HG03469 (cell line): ENCODE data around the gene FRRS1.
A peak's percentile ranks its signal among the peaks of the same experiment; 100 is the strongest.
"Not testable (repeated sequence)": the region's sequence is repeated elsewhere in the genome, so short reads cannot be mapped to it uniquely, and the experiment has no call there.

Experiments used
- ATAC-seq: cut with Tn5 transposase; IDR thresholded peaks from one replicate; pipeline ENCODE4 v1.9.1; 2021; ENCODE audit warnings: mild to moderate bottlenecking, moderate library complexity, moderate number of reproducible peaks; ENCODE audit not compliant: unreplicated experiment

The FRRS1 gene, protein sequence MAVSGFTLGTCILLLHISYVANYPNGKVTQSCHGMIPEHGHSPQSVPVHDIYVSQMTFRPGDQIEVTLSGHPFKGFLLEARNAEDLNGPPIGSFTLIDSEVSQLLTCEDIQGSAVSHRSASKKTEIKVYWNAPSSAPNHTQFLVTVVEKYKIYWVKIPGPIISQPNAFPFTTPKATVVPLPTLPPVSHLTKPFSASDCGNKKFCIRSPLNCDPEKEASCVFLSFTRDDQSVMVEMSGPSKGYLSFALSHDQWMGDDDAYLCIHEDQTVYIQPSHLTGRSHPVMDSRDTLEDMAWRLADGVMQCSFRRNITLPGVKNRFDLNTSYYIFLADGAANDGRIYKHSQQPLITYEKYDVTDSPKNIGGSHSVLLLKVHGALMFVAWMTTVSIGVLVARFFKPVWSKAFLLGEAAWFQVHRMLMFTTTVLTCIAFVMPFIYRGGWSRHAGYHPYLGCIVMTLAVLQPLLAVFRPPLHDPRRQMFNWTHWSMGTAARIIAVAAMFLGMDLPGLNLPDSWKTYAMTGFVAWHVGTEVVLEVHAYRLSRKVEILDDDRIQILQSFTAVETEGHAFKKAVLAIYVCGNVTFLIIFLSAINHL

DNA sequence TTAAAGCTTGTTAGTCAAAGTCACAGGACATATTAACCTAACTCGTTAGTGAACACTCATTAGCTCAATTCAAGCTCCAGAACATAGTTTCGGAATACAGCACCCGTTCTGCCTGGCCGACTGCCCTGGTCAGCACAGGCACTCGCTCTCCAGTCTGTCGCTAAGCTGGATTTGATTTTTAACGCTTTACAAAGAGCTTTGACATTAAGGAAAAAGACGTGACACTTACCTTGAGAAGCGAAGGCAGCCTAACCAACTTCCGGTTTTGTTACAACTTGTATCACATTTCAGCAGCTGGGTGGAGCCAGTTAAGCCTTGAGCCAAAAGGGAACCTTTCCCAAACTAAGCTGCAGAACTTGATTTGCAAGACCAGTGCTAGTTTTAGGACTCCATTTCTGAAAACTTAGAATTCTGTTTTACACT is at the start of gene FRRS1:
Gene FRRS1, minus strand, starts transcription at position 258 of the 423 bp plus-strand sequence. CDS start 17,867 bp downstream, outside the sequence.
- ATAC-seq: peak; percentile 92

DNA sequence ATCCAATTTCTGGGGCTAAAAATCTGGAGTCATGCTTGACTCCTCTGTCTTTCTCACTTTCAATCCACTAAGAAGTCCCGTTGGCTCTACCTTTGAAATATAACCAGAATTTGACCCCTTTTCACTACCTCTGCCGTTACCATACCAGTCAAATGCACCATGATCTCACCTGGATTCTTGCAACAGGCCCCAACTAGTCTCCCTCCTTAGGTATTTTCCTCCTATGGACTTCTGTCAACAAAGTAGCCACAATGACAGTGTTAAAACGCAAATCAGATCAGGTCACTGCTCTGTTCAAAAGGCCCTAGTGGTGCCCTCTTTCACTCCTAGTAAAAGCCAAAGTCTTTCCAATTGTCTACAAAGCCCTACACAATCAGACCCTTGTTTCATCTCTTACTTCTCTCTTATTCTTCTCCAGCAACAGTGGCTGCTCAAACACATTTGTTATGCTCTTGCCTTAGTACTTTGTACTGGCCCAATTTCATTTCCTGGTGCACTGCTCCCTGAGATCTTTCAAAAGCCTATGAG is 48.0 kb upstream of the FRRS1 start:
- no peak for ATAC-seq

DNA sequence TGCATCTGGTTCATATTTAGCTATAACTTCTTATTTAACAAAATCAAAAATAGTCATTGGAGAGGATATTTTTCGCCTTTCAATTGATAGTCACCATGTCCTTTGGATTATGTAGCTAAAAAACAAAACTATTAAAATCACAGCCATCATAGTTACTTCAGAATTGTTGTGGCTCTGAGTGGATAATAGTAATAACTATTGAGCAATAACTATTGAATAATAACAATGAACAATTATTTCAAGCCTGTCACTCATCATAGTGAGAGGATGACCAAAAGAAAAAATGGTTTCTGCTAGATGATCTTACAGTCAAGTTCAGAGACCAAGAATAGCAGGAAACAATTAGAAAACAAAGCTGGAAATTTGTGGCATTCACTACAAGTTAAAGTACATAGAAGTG is 45.3 kb upstream of the FRRS1 start:
- ATAC-seq: no peak

DNA sequence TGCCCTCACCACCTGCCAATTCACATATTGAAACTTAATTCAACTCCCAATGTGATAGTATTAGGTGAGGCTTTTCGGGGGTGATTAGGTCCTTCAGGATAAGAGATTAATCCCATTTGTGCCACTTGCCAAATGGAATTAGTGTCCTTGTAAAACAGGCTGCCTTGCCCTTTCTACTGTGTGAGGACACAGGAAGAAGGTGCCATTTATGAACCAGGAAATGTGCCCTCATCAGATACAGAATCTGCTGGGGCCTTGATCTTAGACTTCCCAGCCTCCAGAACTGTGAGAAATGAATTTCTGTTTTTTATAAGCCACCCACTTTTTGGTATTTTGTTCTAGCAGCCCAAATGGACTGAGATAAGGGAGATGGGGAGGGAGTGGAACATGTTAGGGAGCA is 44.6 kb upstream of the FRRS1 start:
- no peak for ATAC-seq

DNA sequence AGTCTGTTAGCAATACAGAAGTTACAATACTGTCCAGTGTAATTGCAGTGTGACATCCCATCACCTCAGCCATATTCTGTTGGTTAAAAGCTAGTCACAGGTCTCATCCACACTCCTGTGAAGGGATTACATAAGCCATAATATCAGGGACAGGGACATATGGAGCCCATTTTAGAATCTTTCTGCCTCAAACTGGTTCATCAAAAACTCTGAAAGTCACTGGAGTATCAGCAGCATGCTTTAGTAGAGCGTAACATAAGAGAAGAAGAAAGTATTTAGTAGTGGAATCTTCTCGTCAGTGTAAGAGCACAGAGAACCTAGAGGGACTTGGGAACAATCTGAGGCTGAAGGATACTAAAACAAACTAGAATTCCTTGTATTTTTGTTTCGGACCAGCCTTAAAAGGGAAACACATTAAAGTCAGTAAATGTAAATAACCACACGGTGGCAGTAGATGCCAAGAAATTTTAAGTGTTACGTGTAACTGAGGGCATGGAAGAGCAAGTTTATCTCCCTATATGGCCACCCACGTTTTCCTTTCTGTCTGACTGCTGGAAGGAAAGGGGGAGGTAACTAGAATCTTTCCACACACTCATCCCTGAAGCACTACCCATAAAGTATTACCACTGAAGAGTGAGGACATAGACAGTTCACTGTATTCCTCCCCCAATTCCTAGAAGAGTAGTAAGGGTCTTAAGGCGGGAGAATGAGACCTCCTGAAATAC is 42.1 kb upstream of the FRRS1 start:
- peak; percentile 89 for ATAC-seq

DNA sequence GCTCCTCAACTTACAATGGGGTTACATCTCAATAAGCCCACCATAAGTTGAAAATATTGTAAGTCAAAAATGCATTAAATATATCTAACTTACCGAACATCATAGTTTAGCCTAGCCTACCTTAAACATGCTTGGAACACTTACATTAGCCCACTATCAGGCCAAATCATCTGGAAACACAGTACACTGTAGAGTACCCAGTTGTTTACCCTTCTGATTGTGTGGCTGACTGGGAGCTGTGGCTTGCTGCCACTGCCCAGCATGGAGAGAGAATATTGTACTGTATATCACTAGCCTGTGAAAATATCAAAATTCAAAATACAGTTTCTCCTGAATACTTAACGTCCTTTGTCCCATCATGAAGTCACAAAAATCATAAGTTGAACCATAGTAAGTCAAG is 40.4 kb upstream of the FRRS1 start:
- no peak for ATAC-seq

DNA sequence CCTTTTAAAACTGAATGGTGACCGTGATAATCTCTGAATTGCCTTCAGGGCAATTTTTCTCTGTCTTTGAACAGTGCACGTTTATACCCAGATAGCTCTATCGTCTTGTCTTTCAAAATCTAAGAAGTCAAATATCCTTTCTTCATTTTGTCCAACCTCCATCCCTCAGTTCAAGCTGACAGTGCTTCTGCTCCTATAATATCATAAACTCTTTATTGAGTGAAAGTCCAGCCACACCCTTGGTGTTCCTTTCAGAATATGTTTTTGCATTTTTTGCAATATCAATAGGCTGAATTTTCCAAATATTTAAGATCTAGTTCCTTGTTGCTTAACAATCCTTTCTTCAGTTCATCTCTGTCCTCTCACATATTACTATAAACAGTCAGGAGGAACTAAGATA is 35.1 kb upstream of the FRRS1 start:
- no peak for ATAC-seq

DNA sequence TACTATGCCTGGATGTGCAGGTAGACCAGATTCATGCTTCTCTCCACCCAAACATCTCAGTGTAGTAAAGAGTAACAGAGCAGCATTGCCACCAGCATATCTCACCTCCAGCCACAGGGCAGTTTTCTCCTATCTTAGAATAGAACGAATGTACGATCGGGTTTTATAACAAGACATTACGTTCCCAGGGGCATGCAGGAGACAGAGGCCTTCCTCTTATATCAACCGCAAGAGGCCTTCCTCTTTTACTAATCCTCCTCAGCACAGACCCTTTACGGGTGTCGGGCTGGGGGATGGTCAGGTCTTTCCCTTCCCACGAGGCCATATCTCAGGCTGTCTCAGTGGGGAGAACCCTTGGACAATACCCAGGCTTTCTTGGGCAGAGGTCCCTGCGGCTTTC is 27.4 kb upstream of the FRRS1 start:
- not testable (repeated sequence) for ATAC-seq

DNA sequence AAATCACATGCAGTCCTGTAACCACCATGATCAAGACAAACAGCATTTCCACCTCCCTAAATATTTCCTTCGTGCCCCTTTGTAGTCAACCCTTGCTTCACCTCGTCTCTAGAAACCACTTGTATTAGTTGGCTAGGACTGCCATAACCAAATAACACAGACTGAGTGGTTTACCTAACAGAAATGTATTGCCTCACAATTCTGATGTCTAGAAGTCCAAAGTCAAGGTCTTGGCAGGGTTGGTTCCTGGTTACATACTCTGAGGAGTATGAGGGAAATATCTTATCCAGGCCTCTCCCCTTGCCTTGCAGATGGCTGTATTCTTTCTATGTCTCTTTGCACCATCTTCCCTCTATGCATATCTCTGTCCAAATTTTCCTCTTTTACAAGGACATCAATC is 23.3 kb upstream of the FRRS1 start:
- no peak for ATAC-seq

DNA sequence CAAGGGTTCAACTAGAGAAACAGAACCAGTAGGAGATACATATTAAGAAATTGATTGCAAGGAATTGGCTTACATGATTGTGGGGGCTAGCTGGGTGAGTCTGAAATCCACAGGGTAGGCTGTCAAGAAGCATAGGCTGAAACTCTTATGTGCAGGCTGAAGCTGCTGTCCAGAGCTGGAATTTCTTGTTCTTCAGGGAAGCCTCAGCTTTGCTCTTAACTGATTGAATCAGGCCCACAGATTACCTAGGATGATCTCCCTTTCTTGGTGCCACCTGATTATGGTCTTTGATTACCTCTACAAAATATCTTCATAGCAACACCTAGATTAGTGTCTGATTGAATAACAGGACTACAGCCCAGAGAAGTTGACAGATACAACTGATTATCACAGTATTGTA is 22.5 kb upstream of the FRRS1 start:
- no peak for ATAC-seq

DNA sequence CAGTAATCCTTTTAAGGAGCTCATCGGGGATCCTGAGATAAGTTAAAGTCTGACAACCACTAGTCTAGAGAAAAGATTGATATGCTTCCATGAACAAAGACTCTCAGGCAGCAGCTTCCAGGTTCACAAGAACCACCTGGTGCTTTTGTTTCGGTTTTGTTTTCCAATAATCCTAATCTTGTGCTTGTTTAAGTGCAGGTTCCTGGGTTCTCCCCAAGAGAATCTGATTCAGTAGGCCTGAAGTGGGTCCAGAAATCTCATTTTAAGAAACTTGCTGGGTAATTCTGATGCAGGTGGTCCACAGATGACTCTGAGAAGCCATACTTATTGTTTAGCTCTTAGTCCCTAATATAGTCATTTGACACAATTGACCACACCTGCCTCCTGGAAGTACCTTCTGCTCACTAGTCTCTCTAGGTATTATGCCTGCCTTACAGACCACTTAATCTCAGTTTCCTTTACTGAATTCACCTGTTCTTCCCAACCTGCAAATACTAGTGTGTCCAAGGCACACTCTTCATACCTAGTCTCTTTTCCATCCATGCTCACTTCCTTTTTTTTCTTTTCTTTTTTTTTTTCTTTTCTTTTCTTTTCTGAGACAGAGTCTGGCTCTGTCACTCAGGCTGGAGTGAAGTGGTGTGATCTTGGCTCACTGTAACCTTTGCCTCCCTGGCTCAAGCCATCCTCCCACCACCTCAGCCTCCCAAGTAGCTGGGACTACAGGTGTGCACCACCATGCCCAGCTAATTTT is 20.5 kb upstream of the FRRS1 start:
- ATAC-seq: peak; percentile 73

DNA sequence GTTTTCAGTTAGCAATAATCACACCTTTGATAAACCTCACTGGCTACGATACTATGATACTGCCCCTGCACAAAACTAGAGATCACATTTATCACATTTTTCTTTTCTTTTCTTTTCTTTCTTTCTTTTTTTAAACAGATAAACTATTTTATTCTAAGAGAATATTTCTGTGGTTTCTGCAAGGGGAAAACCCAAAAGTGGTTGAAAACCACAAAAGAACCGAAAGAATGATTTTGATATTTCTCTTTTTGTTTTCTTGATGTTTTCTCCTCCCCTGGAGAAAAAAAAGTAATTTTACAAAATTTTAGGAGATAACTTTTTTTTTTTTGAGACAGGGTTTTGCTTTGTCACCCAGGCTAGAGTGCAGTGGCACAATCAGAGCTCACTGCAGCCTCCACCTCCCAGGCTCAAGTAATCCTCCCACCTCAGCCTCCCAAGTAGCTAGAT is 18.4 kb upstream of the FRRS1 start:
- no peak for ATAC-seq

DNA sequence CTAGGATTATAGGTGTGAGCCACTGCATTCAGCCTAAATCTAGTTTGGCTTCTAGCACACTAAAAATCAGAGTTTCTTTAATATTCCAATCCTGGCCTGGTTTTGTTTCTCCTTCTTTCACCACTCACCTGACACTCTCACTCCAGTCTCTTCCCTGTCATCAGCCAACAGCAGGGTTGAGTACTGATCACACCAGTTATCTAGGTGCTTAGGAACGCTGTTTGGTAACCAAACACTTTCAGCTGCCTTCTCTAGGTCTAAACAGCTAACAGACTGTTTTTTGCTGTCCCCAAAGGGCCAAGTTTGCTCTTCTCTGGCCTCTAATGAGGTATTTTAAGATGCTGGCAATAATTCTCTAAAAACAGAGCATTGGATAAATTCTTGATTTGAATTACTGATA is 17.7 kb upstream of the FRRS1 start:
- ATAC-seq: no peak

DNA sequence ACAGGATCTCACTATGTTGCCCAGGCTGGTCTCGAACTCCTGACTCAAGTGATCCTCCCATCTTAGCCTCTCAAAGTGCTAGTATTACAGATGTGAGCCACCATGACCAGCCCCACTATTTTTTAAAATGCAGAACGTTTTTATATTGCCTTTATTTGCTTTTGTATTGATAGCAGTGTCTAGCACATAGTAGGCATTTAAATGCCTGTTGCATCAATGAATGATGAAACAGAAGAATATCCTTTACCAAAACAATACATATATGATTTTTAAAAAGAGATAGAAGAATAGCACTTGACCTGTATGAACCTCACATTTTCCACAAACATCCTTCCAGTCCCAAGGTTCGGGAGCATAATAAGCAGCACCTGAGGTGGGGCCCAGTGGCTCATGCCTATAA is 16.5 kb upstream of the FRRS1 start:
- ATAC-seq: no peak

DNA sequence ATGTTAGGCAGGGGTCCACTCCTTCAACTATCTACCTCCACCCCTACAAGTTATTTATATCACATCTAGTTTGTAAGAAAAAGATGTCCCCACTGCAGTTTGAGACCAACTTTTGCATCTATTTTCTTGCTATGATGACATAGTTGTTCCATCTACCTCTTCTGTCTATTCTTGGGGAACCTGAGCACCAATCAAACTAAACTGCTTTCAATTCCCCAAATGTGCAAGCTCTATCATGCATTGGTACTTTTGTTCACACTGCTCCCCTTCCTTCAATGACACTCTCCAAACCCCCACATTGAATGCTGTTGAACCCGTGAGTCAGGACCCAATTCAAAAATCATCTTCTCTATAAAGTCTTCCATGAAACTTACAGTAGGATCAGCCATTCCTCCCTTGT is 16.0 kb upstream of the FRRS1 start:
- no peak for ATAC-seq

DNA sequence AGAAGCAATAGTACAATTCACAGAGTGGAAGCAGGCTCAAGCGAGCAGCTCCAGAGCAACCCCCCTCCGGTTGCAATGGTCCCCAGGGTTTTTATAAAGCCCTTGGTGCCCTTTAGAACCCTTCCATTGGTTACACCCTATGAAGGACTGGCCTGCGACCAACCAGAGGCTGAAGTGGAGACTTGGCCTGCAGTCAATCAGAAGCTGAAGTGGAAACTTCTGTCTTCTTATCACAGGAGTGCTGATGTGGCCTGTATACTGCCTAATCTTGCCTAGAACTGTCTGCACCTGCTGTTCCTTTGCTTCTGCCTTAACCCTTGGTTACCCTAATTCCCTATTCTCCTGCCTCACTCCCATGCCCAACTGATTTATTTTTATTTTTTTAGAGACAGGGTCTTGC is 15.4 kb upstream of the FRRS1 start:
- no peak for ATAC-seq

DNA sequence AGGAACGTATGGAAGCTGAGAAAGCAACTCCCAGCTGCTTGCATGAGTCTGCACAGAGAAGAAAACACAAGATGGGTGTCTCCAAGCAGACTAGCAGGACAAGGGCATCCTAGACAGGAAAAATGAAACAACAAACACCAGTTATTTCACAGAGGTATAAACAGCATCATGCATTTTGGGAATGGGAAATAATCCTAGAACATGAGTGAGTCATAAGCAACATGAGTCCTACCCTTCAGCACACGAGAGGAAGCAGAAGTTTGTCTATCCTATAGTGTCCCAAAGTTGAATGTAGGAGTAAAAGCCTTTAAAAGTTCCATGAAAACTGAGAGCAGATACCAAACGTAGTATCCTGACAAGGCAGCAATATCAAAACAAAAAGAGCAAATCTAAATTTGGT is 11.3 kb upstream of the FRRS1 start:
- ATAC-seq: no peak

DNA sequence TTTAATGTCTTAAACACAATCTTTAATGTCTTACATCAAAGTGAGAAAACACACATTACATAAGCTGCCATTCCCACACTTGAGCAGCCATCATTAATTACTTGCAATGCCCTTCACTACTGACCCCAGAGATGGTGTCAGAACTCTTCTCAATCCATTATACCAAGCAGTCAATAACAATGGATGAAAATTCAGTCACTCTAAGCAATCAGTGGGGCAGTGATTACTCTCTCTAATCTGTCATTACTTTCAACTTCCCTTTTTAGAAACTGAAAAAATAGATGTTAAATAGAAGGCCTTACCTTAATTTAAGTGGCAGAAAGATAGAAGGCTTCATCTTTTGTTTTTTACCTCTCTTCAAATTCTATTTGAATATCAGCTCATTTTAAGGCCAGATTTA is 9.7 kb upstream of the FRRS1 start:
- ATAC-seq: peak; percentile 46

DNA sequence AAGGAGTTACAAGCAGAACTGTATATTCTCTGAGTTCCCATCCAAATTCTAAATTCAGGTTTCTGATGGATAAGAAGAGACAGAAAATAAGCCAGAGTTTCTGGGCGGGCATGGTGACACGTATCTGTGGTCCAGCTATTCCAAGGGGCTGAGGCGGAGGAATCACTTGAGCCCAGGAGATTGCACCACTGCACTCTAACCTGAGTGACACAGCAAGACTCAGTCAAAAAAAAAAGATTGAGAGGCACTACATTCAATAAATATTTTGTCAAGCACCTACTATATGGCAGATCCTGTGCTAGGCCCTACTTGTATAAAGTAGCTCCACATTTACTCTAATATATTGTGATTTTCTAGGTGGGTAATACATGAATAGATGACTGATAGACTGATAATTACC is 6.4 kb upstream of the FRRS1 start:
- no peak for ATAC-seq

DNA sequence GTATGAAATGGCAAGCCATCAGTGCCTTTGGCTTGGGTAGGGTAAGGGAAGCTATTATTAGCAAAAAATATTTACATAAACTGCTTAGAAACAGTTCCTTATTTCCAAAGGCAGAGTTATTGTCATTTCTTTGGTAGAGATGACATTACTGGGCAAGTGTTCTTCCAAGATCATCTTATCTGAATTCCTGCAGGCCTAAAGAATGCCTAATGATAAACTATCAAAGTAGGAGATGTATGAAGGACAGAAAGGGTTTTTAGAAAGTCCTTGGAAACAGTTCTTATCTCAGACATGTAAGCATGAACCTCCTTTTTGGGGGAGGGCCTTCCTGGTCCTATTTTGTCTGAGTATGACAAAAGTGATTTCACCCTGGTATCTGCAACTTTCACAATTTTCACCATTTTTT is 5.1 kb upstream of the FRRS1 start:
- ATAC-seq: no peak
